Naive thymus-derived CD4-positive, alpha-beta T cell (primary cell): ENCODE results near the gene CUL9. TPM values are rescaled to one million over a fixed set of nuclear protein-coding genes. Genes with fewer than 3 reads are reported as not detected.

Source experiments
- ATAC-seq: fragments of 150-1000 bp; cut with Tn5 transposase; 2 replicates; pipeline ENCODE4 v1.10.0; 2021; ENCODE audit warnings: mild to moderate bottlenecking, moderate library complexity
- CTCF ChIA-PET: fragments of 350-600 bp; sonication (Branson Sonifier 250); formaldehyde crosslinking; loops from one replicate; lab custom pipeline; 2021; ENCODE audit warnings: antibody characterized with exemption; lab: Charles Lee
- POLR2A ChIA-PET: fragments of 350-600 bp; sonication (Branson Sonifier 250); formaldehyde crosslinking; loops from one replicate; lab custom pipeline; 2021; ENCODE audit warnings: antibody characterized with exemption, inconsistent platforms; lab: Charles Lee
- DNase-seq, 9 donors: peaks; one replicate each; pipeline versions ENCODE4 v3.0.0 to v3.0.0-alpha.2; 2020 to 2022; ENCODE audit warnings: mixed read lengths in 1 of 9
- H3K27ac ChIP-seq: one replicate; pipeline ENCODE4 v1.7.0; 2013; ENCODE audit warnings: mild to moderate bottlenecking, low read depth, low read length, moderate library complexity
- H3K27me3 ChIP-seq, 2 donors: one replicate each; pipeline ENCODE4 v1.7.0; 2013; ENCODE audit warnings: low read length in 2 of 2, mild to moderate bottlenecking in 2 of 2, moderate library complexity in 2 of 2; ENCODE audit not compliant: control insufficient read depth in 2 of 2, insufficient read depth in 2 of 2
- H3K36me3 ChIP-seq, 3 experiments: 1 replicate in 2 of 3; 2 replicates in 1 of 3; pipeline ENCODE4 v1.7.0; 2013; ENCODE audit warnings: low read length in 3 of 3, mild to moderate bottlenecking in 3 of 3, moderate library complexity in 1 of 3; ENCODE audit not compliant: insufficient read depth in 3 of 3, control insufficient read depth in 2 of 3
- H3K4me1 ChIP-seq, 2 donors: one replicate each; pipeline ENCODE4 v1.7.0; 2013; ENCODE audit warnings: low read length in 2 of 2, mild to moderate bottlenecking in 2 of 2, moderate library complexity in 1 of 2; ENCODE audit not compliant: control insufficient read depth in 2 of 2, insufficient read depth in 2 of 2
- H3K4me3 ChIP-seq: 2 replicates; pipeline ENCODE4 v1.7.0; 2013; ENCODE audit warnings: mild to moderate bottlenecking, low read length
- H3K9me3 ChIP-seq, 3 experiments: 1 replicate in 2 of 3; 2 replicates in 1 of 3; pipeline ENCODE4 v1.7.0; 2013; ENCODE audit warnings: low read length in 3 of 3; ENCODE audit not compliant: control insufficient read depth in 2 of 3
- H3K27ac Mint-ChIP-seq, 9 donors: one replicate each; pipeline ENCODE4 v1.8.0; 2020 to 2022; ENCODE audit warnings: mixed read lengths in 9 of 9, mild to moderate bottlenecking in 8 of 9, moderate library complexity in 5 of 9, inconsistent platforms in 2 of 9
- H3K27me3 Mint-ChIP-seq, 5 donors: one replicate each; pipeline ENCODE4 v1.8.0; 2021 to 2022; ENCODE audit warnings: mixed read lengths in 5 of 5, mild to moderate bottlenecking in 1 of 5
- H3K36me3 Mint-ChIP-seq, 5 donors: one replicate each; pipeline ENCODE4 v1.8.0; 2020 to 2022; ENCODE audit warnings: mixed read lengths in 5 of 5, mild to moderate bottlenecking in 3 of 5, inconsistent platforms in 1 of 5
- H3K4me1 Mint-ChIP-seq, 7 donors: one replicate each; pipeline ENCODE4 v1.8.0; 2020 to 2022; ENCODE audit warnings: mixed read lengths in 7 of 7, mild to moderate bottlenecking in 3 of 7, inconsistent platforms in 1 of 7
- H3K4me3 Mint-ChIP-seq, 10 donors: one replicate each; pipeline ENCODE4 v1.8.0; 2020 to 2022; ENCODE audit warnings: mild to moderate bottlenecking in 10 of 10, mixed read lengths in 10 of 10, moderate library complexity in 6 of 10, inconsistent platforms in 2 of 10
- H3K9me3 Mint-ChIP-seq, 11 donors: one replicate each; pipeline ENCODE4 v1.8.0; 2020 to 2022; ENCODE audit warnings: mixed read lengths in 11 of 11, mild to moderate bottlenecking in 4 of 11, inconsistent platforms in 1 of 11, moderate library complexity in 1 of 11
- intact Hi-C, 2 donors: fragments of 100-400 bp; cut with micrococcal nuclease; formaldehyde crosslinking; loops; one replicate each; pipeline ENCODE4 v1.15.1; 2023
- polyA plus RNA-seq, 2 donors: library from polyadenylated mRNA; unstranded; fragments of 300-500 nt; fragmentation: Illumina TruSeq; gene quantifications; one replicate each; pipeline ENCODE4 v1.2.3, GENCODE V29; 2021
- total RNA-seq, 6 experiments: library from RNA in 5 of 6; stranded (reverse) in 5 of 6; gene quantifications; 1 replicate in 5 of 6; 2 replicates in 1 of 6; pipeline ENCODE4 v1.2.3 and lab custom pipeline; 2021 to 2026

Gene CUL9
- total and polyA plus RNA-seq, 7 experiments from 2014 or later, result 12.3 to 123 (median 97.3) TPM

DNA sequence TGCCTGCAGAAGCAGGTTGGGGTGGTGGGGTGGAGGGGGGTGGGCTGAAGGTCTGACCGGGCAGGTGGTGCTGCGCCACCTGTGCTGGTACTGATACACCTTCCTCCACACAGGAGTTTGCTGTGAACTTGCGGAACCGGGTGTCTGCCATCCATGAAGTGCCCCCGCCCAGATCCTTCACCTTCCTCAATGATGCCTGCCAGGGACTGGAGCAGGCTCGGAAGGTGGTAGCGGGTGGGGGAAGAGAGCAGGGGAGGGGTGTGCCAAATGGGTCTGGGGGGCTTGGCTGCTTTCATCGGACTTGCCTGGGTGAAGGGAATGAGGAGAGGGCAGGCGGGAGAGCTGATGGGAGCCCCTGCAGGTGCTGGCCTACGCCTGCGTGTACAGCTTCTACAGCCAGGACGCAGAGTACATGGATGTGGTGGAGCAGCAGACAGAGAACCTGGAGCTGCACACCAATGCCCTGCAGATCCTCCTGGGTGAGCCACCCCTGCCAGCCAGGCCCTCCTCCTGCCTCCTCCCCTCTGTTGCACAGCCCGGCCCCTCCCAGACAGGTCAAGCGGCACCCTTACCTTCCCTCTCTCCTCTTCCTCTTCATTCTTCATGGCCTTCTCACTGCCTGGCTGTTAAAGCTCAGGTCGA lies 40.5 kb downstream of the CUL9 start:
- Histone ChIP-seq H3K4me1 (peaks cover 14 to 28% of the 10 kb centered on the region in 2 donors), H3K27me3 (no peaks in the 10 kb centered on the region), H3K27ac (peak overlapping the region; percentile 99), H3K4me3 (no peak overlapping the region), H3K36me3 (peaks cover 0 to 45% (median 0%) of the 10 kb centered on the region in 3 experiments), H3K9me3 (no peaks in the 10 kb centered on the region)
- intact Hi-C loops, result loop anchor here in 1 of 2 donors (10.0 kb wide), 1 partner anchor 1488 kb away; the partner anchor contains the start of gene TFEB
- POLR2A ChIA-PET, result interaction anchor here (1.0 kb wide), 1 partner anchor 10 kb away, joined by 5 read pairs; no protein-coding TSS in a partner anchor
- DNase-seq (no peak), ATAC-seq (no peak)
- H3K4me1 Mint-ChIP-seq, result peaks cover 17 to 62% (median 45%) of the 10 kb centered on the region in 7 donors
- no peaks in the 10 kb centered on the region for H3K27me3 Mint-ChIP-seq
- peak overlapping the region; percentile 72 to 100 (median 99) for H3K27ac Mint-ChIP-seq
- peak overlapping the region in 1 of 10 donors; percentile 42 for H3K4me3 Mint-ChIP-seq
- CTCF ChIA-PET, result no interaction called here
- no peaks in the 10 kb centered on the region for H3K9me3 Mint-ChIP-seq
- H3K36me3 Mint-ChIP-seq, result peaks cover 2 to 27% (median 7%) of the 10 kb centered on the region in 5 donors

DNA sequence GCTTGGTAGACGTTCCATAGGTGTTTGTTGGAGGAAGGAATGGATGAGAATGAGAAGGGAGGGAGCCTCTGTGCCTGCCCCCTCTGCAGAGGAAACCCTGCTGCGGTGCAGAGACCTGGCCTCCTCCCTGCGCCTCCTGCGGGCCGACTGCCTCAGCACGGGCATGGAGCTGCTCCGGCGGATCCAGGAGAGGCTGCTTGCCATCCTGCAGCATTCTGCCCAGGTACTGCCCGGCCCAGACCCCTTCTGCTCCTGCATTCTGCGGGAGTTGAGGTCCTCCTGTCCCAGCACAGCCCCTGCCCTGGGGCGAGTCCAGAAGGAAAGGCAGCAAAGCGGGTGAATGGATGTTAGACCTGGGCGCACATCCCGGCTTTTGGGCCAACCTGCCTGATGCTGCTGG lies 41.2 kb downstream of the CUL9 start:
- Mint-ChIP-seq H3K4me1 (peaks cover 22 to 68% (median 50%) of the 10 kb centered on the region in 7 donors), H3K27me3 (no peaks in the 10 kb centered on the region), H3K27ac (peak overlapping the region; percentile 95 to 100 (median 99)), H3K36me3 (peaks cover 0 to 26% (median 4%) of the 10 kb centered on the region in 5 donors), H3K9me3 (no peaks in the 10 kb centered on the region), H3K4me3 (peak overlapping the region in 2 of 10 donors; percentile 6 to 42)
- ChIA-PET CTCF (no interaction called here), POLR2A (interaction anchor here (1.0 to 1.5 kb wide), 3 partner anchors 9 to 52 kb away, joined by 4 to 5 read pairs (median 5); no protein-coding TSS in a partner anchor)
- DNase-seq, result no peak
- peaks cover 0 to 43% (median 0%) of the 10 kb centered on the region in 3 experiments for H3K36me3 ChIP-seq
- peaks cover 14 to 32% of the 10 kb centered on the region in 2 donors for H3K4me1 ChIP-seq
- no peak for ATAC-seq
- H3K9me3 ChIP-seq, result no peaks in the 10 kb centered on the region
- intact Hi-C loops, result loop anchor here in 1 of 2 donors (10.0 kb wide), 1 partner anchor 1488 kb away; the partner anchor contains the start of gene TFEB
- H3K4me3 ChIP-seq, result no peak overlapping the region
- H3K27ac ChIP-seq, result peak overlapping the region; percentile 99
- no peaks in the 10 kb centered on the region for H3K27me3 ChIP-seq

DNA sequence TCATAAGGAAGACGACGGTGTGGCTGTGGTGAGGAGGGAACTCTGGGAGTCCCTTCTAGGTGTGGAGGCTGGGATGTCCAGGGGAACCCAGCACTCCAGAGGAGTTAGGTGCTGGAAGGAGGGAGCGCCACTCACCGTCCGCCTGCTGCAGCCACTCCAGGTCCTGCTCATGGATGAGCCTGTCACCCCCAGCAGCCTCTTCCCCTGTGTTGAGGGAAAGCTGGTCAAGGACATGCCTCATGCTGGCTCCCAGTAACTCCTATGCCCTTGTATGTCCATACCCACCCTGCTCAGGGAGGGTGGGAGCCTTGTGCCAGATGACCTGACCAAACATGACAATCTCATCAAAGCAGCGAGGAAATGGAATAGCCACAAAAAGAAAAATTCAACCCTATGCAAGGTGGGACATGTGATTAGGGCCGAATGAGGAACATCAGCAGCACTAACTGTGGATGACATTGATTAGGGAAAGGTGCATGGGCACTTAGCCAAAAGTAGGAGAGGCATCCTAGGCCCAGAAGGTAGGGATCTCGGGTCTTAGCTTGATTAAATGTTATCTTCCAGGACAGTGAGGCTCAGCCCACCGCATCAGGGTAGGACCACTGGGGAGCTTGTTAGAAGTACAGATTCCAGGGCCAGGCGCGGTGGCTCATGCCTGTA lies 44.3 kb downstream of the CUL9 start:
- Mint-ChIP-seq H3K9me3 (peaks cover 0 to 2% (median 0%) of the 10 kb centered on the region in 11 donors), H3K4me3 (peak overlapping the region; percentile 13 to 61 (median 33)), H3K27me3 (peaks cover 0 to 2% (median 0%) of the 10 kb centered on the region in 5 donors), H3K4me1 (peaks cover 29 to 67% (median 57%) of the 10 kb centered on the region in 7 donors), H3K27ac (peak overlapping the region; percentile 82 to 100 (median 99)), H3K36me3 (peaks cover 0 to 21% (median 0%) of the 10 kb centered on the region in 5 donors)
- Histone ChIP-seq H3K9me3 (no peaks in the 10 kb centered on the region), H3K27me3 (no peaks in the 10 kb centered on the region), H3K4me1 (peaks cover 14 to 35% of the 10 kb centered on the region in 2 donors), H3K27ac (peak overlapping the region; percentile 99), H3K36me3 (peaks cover 0 to 18% (median 0%) of the 10 kb centered on the region in 3 experiments), H3K4me3 (no peak overlapping the region)
- CTCF ChIA-PET, result interaction anchor here (1.0 to 1.5 kb wide), 2 partner anchors 14 to 52 kb away, joined by 3 to 4 read pairs; no protein-coding TSS in a partner anchor
- intact Hi-C loops, result loop anchor here in 1 of 2 donors (10.0 kb wide), 1 partner anchor 1492 kb away; the partner anchor contains the start of gene TFEB
- POLR2A ChIA-PET, result interaction anchor here (0.6 to 1.5 kb wide), 3 partner anchors 41 to 269 kb away, joined by 3 to 4 read pairs (median 4); no protein-coding TSS in a partner anchor
- ATAC-seq (no peak), DNase-seq (no peak)

DNA sequence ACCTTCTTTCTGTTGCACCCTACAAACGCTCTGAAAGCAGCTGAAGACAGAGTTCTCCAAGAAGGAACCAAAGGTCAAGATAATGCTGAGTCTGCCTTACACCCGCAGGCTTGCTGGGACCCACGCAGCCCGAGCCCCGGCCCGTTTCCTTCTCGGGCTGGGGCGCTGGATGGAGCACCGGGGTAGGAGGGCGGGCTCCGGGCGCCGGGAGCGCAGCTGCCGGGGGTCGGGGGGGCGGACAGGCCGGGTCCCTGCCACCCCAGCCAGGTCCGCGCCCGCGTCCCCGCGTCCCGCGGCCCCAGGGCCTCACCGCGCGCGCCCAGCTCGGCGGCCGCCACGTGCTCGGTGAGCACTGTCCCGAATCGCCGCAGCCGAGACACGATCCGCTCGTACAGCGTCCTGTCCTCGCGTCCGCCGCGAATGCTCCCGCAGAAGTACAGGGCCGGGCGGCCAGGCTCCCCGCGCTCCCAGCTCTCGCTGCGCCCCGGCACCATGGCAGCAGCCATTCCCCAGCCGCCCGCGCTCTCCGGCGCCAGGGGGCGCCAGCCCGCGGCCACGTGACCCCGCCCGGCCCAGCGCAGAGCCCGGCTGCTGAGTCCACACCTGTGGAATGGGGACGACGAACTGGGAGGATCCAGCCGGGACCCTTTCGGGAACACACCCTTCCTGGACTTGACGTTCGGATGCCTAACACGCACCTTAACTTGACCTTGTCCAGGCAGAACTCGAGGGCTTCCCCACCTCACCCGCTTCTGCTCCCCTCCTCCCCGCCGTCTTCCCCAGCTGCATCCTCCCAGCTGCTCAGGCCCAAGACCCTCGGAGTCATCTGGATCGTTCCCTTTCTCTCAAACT lies 47.2 kb downstream of the CUL9 start, which contains the start of gene DNPH1:
Gene DNPH1 (minus strand): TSS at position 531 of the 852 bp plus-strand sequence. CDS start 25 bp downstream, at position 506.
- peaks cover 28 to 48% (median 40%) of the 10 kb centered on the region in 7 donors for H3K4me1 Mint-ChIP-seq
- peak within 1 kb of the TSS; percentile 87 to 95 (median 91) for H3K4me3 Mint-ChIP-seq
- ATAC-seq (peak; percentile 84), DNase-seq (peak; percentile 65 to 91 (median 81))
- Histone ChIP-seq H3K9me3 (no peaks in the 10 kb centered on the region), H3K27me3 (no peaks in the 10 kb centered on the region), H3K4me3 (peak within 1 kb of the TSS; percentile 53), H3K4me1 (peaks cover 5 to 24% of the 10 kb centered on the region in 2 donors), H3K27ac (peak within 1 kb of the TSS; percentile 88), H3K36me3 (no peaks in the 10 kb centered on the region)
- H3K27me3 Mint-ChIP-seq, result peaks cover 0 to 16% (median 0%) of the 10 kb centered on the region in 5 donors
- POLR2A ChIA-PET, result interaction anchor here (0.9 to 2.3 kb wide), 11 partner anchors 13 to 400 kb away, joined by 3 to 9 read pairs (median 4); partner anchors contain the start of genes CRIP3, CUL9, GTPBP2 and KLHDC3
- peak within 1 kb of the TSS; percentile 92 to 98 (median 95) for H3K27ac Mint-ChIP-seq
- peaks cover 0 to 3% (median 0%) of the 10 kb centered on the region in 11 donors for H3K9me3 Mint-ChIP-seq
- H3K36me3 Mint-ChIP-seq, result peaks cover 0 to 17% (median 0%) of the 10 kb centered on the region in 5 donors
- CTCF ChIA-PET, result interaction anchor here (0.6 to 2.5 kb wide), 14 partner anchors 9 to 373 kb away, joined by 3 to 8 read pairs (median 4); no protein-coding TSS in a partner anchor
- intact Hi-C loops, result loop anchor here (1.0 to 10.0 kb wide), 8 partner anchors 18 to 1494 kb away; partner anchors contain the start of genes CNPY3 (in 1 of the 2), SRF (in 1 of the 2), TFEB (in 1 of the 2) and ZNF318 (in 1 of the 2)

DNA sequence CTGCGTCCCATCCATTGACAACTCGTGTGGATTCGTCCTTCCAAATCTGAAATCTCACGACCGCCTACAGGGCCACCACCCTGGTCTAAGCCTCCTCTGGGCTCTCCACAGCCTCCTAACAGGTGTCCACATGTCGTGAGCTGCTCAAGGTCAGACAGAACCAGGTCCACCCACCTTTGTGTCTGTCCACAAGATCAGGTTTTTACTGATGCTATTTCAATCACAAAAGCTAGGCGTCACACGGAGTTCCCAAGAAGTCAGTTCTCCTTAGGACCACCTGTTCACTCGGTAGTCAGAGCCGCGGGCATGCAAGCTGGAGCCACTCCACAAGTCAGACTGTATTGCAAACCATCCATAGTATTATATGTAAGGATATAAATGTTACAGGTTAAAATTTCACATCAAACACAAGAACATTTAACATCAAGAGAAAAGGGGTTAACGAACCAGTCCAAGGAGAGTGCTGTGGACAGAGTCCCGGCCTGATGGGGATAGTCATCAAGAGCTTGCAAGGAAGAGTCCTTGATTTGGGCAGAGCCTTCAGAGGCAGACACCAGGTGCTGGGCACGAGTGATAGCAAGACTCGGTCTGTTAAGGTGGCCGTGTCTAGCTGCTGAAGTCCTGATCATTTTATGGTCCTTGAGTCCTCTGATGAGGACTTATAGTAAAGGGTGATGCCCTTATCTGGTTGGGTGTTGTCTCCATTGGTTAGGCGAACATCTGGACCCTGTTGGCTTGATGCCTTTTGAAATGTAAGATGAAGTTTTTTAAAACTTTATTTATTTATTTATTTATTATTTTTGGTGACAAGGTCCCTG lies 48.0 kb downstream of the CUL9 start:
- peak overlapping the region; percentile 53 for H3K4me3 ChIP-seq
- DNase-seq (no peak), ATAC-seq (no peak)
- H3K27me3 Mint-ChIP-seq, result peaks cover 0 to 16% (median 0%) of the 10 kb centered on the region in 5 donors
- H3K36me3 ChIP-seq, result no peaks in the 10 kb centered on the region
- H3K9me3 Mint-ChIP-seq, result peaks cover 0 to 3% (median 0%) of the 10 kb centered on the region in 11 donors
- POLR2A ChIA-PET, result interaction anchor here (0.9 to 2.3 kb wide), 12 partner anchors 14 to 400 kb away, joined by 3 to 9 read pairs (median 4); partner anchors contain the start of genes CNPY3, CRIP3, CUL9 and GTPBP2
- intact Hi-C loops, result loop anchor here (1.0 to 10.0 kb wide), 8 partner anchors 17 to 1495 kb away; partner anchors contain the start of genes CNPY3 (in 1 of the 2), SRF (in 1 of the 2), TFEB (in 1 of the 2) and ZNF318 (in 1 of the 2)
- peak overlapping the region; percentile 91 to 98 (median 93) for H3K27ac Mint-ChIP-seq
- peaks cover 0 to 17% of the 10 kb centered on the region in 2 donors for H3K4me1 ChIP-seq
- no peaks in the 10 kb centered on the region for H3K27me3 ChIP-seq
- peaks cover 0 to 12% (median 0%) of the 10 kb centered on the region in 5 donors for H3K36me3 Mint-ChIP-seq
- peaks cover 24 to 42% (median 35%) of the 10 kb centered on the region in 7 donors for H3K4me1 Mint-ChIP-seq
- H3K27ac ChIP-seq, result peak overlapping the region; percentile 88
- CTCF ChIA-PET, result interaction anchor here (0.7 to 2.5 kb wide), 10 partner anchors 13 to 171 kb away, joined by 3 to 8 read pairs (median 4); no protein-coding TSS in a partner anchor
- no peaks in the 10 kb centered on the region for H3K9me3 ChIP-seq
- H3K4me3 Mint-ChIP-seq, result peak overlapping the region; percentile 87 to 95 (median 91)
